Kidney epithelial cell (primary cell): ENCODE results near the gene SRPK1. TPM values are rescaled to one million over a fixed set of nuclear protein-coding genes. Genes with fewer than 3 reads are reported as not detected.

Experiments
- DNase-seq: peaks from one replicate; pipeline ENCODE4 v3.0.0-alpha.2; 2010; ENCODE audit warnings: low read depth
- H3K27me3 ChIP-seq: 2 replicates; pipeline ENCODE4 v1.6.0; 2011; ENCODE audit warnings: low read length; ENCODE audit not compliant: control insufficient read depth, insufficient read depth
- H3K36me3 ChIP-seq: 2 replicates; pipeline ENCODE4 v1.5.1; 2011; ENCODE audit warnings: low read length; ENCODE audit not compliant: control insufficient read depth, insufficient read depth
- H3K4me3 ChIP-seq: 2 replicates; pipeline ENCODE4 v1.5.1; 2011; ENCODE audit warnings: low read depth, mild to moderate bottlenecking, control low read depth, low read length
- CTCF ChIP-seq: IDR thresholded peaks from 2 replicates; pipeline ENCODE4 v1.5.1; 2011; ENCODE audit warnings: mild to moderate bottlenecking, moderate library complexity, low read length, control low read depth, inconsistent platforms; ENCODE audit not compliant: insufficient read depth, poor library complexity, severe bottlenecking
- total RNA-seq: library from RNA; depleted of rRNA; stranded (reverse); fragments of >200 nt; gene quantifications from 2 replicates; pipeline ENCODE4 v1.2.3, GENCODE V29; 2015

The SRPK1 gene
- total RNA-seq, 1 donor from 2014 or later, result 88.8 TPM

GRCh38 chr6:35857853-35858252, 63.0 kb downstream of the SRPK1 start:
- Histone ChIP-seq H3K27me3 (no peaks in the 10 kb centered on the region), H3K36me3 (no peaks in the 10 kb centered on the region), H3K4me3 (no peak overlapping the region)
- no peak for TF ChIP-seq CTCF
- DNase-seq, result no peak

GRCh38 chr6:35856250-35856649, 64.6 kb downstream of the SRPK1 start:
- no peaks in the 10 kb centered on the region for H3K27me3 ChIP-seq
- H3K36me3 ChIP-seq, result no peaks in the 10 kb centered on the region
- DNase-seq, result no peak
- no peak overlapping the region for H3K4me3 ChIP-seq
- no peak for TF ChIP-seq CTCF

DNA sequence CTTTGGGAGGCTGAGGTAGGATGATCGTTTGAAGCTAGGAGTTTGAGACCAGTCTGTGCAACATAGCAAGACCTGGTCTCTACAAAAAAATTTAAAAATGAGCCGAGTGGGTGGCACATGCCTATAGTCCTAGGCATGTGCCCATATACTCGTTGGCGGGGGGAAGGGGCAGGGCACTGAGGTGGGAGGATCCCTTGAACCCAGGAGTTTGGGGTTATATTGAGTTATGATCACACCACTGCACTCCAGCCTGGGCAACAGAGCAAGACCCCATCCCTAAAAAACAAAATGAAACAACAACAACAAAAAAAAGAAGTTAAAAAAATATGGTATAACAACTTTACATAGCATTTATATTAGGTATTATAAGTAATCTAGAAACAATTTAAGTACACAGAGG, 67.9 kb downstream of the SRPK1 start:
- Histone ChIP-seq H3K4me3 (no peak overlapping the region), H3K27me3 (no peaks in the 10 kb centered on the region), H3K36me3 (no peaks in the 10 kb centered on the region)
- TF ChIP-seq CTCF, result no peak
- DNase-seq, result no peak

GRCh38 chr6:35850208-35850607, 70.7 kb downstream of the SRPK1 start:
- Histone ChIP-seq H3K27me3 (no peaks in the 10 kb centered on the region), H3K36me3 (no peaks in the 10 kb centered on the region), H3K4me3 (no peak overlapping the region)
- no peak for DNase-seq
- no peak for TF ChIP-seq CTCF

DNA sequence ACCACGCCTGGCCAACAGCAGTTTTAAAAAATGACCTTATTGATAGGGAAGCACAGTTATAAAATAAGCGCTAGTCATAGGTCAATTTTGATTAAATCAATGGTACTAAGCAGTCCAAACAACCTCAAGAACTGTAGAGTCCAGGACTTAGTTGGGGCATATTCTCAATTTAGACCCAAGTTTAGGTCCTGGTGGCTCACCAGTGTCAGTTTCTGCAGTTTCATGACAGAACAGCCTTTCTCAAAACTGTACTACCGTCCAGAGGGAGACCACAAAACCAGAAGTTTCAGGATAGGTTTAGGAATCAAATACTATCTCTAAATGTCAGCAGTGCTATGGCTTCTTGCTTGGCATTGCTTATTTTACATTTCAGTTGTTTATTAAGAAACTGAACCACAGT, 76.6 kb downstream of the SRPK1 start:
- no peak for TF ChIP-seq CTCF

DNA sequence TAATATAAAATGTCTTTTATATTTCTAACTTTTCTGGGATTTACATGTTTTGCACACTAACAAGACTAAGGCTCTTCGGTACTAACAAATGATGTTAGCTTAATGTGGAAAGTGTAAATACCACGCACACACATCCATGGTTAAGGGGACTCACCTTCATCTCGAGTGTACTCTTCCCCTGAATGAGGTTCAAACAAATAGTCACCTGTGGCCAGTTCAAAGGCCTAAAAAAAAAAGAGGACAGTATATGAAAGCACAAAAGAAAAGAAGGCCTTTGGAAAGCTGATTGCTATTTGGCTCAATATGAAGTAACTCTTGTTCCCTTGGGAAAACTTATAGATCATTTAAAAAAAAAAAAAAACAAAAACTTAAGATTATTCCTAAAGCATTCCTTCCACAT, 78.5 kb downstream of the SRPK1 start:
- no peak for DNase-seq
- no peaks in the 10 kb centered on the region for H3K27me3 ChIP-seq
- no peak for TF ChIP-seq CTCF
- no peak overlapping the region for H3K4me3 ChIP-seq
- no peaks in the 10 kb centered on the region for H3K36me3 ChIP-seq

More for the DNA sequence above, 76.6 kb downstream of the SRPK1 start:
- no peak for DNase-seq
- Histone ChIP-seq H3K27me3 (no peaks in the 10 kb centered on the region), H3K4me3 (no peak overlapping the region), H3K36me3 (no peaks in the 10 kb centered on the region)
